ENCODE measurements around the gene GOPC. TPM values are rescaled to one million over a fixed set of nuclear protein-coding genes. Genes with fewer than 3 reads are reported as not detected.

GOPC gene
- total RNA-seq, 1 experiment from 2014 or later: 14.1 TPM

DNA sequence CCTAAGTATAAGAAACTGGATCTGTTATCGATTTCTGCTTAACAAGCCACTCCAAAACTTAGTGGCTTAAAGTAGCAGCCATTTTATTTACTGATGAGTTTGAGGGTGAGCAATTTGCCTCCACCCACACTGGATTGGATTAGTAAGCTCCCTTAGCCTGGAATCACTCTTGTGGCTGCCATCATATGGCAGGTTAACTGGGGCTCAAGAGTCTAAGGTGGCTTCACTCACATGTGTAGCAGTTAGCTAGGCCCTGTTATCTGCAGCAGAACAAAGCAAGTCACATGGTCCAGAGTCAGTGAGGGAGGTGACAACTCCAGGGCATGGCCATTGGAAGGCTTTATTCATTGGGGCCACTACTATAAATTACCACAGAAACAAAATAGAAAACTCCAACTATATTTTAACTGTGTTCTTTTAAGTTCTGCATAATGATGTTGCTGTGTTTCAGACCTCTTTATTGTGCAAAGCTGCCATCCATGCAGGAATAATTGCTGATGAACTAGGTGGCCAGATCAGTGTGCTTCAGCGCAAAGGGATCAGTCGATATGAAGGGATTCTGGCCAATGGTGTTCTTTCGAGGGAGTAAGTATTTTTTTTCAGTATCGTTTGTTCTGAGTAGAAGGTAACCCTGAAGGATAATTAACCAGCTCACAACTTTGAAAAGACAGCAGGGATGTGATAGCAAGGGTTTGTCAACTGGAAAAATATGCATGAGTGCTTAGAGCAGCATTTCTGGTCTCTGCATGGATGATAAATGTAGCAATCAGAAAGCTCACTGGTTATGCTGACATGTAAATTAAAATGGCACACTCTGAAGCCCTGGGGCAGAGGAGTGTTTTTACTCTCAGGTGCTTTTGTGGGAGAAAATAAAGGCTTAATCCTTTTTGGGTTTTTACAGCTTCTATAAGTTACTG is 70.2 kb downstream of the GOPC start:
- BruUV-seq (replicated peaks): no TSS peak
- CTCF ChIA-PET: interaction anchor here (0.6 kb wide), 1 partner anchor 134 kb away, joined by 3 read pairs; no protein-coding TSS in a partner anchor
- intact Hi-C loops (cut with micrococcal nuclease; ENCODE audit: unreplicated experiment): no loop called here

GRCh38 chr6:117531346-117531745 is 71.0 kb downstream of the GOPC start:
- ChIA-PET CTCF (interaction anchor here (0.6 kb wide), 1 partner anchor 133 kb away, joined by 3 read pairs; no protein-coding TSS in a partner anchor), POLR2A (ENCODE audit: unreplicated experiment) (no interaction called here)
- intact Hi-C loops (cut with micrococcal nuclease; ENCODE audit: unreplicated experiment): no loop called here
- no peaks in the 10 kb centered on the region for H3K79me2 ChIP-seq (ENCODE audit: low read depth)
- no peaks in the 10 kb centered on the region for H3K27me3 ChIP-seq (ENCODE audit: insufficient read depth, low read depth)
- no peaks in the 10 kb centered on the region for H3K9me3 ChIP-seq (ENCODE audit: insufficient read depth, low read depth)
- 0 out of 2 replicates have a peak, but pooled peaks cover 4% of the 10 kb centered on the region for H3K36me3 ChIP-seq (ENCODE audit: low read depth)
- H3K27ac ChIP-seq: no peak overlapping the region
- H3K9me2 ChIP-seq (ENCODE audit: insufficient read depth): 0 out of 2 replicates have a peak, but pooled peaks cover 3% of the 10 kb centered on the region
- H3F3A ChIP-seq (ENCODE audit: insufficient read depth, low read depth): peaks cover 5% of the 10 kb centered on the region; the same call in 1 of the 2 replicates
- no peak overlapping the region for H3K4me3 ChIP-seq
- no peak for DNase-seq
- H3K4me1 ChIP-seq (replicated peaks; ENCODE audit: insufficient read depth): peaks cover 16% of the 10 kb centered on the region
- no peak overlapping the region for H2AFZ ChIP-seq
- no TSS peak for BruUV-seq (replicated peaks)
- H3K4me2 ChIP-seq: no peak overlapping the region
- H4K20me1 ChIP-seq (ENCODE audit: insufficient read depth): no peaks in the 10 kb centered on the region
- TF ChIP-seq, protein P1, sequence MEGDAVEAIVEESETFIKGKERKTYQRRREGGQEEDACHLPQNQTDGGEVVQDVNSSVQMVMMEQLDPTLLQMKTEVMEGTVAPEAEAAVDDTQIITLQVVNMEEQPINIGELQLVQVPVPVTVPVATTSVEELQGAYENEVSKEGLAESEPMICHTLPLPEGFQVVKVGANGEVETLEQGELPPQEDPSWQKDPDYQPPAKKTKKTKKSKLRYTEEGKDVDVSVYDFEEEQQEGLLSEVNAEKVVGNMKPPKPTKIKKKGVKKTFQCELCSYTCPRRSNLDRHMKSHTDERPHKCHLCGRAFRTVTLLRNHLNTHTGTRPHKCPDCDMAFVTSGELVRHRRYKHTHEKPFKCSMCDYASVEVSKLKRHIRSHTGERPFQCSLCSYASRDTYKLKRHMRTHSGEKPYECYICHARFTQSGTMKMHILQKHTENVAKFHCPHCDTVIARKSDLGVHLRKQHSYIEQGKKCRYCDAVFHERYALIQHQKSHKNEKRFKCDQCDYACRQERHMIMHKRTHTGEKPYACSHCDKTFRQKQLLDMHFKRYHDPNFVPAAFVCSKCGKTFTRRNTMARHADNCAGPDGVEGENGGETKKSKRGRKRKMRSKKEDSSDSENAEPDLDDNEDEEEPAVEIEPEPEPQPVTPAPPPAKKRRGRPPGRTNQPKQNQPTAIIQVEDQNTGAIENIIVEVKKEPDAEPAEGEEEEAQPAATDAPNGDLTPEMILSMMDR (conservative IDR thresholded peaks at IDR 0.05): no peak
- TF ChIP-seq EZH2 (IDR thresholded peaks at IDR 0.05; ENCODE audit: low read depth): no peak

More for the DNA sequence above, 70.2 kb downstream of the GOPC start:
- Histone ChIP-seq H3K9me3 (ENCODE audit: insufficient read depth, low read depth) (no peaks in the 10 kb centered on the region), H3K79me2 (ENCODE audit: low read depth) (no peaks in the 10 kb centered on the region), H3K4me2 (no peak overlapping the region), H3K27me3 (ENCODE audit: insufficient read depth, low read depth) (no peaks in the 10 kb centered on the region), H3K4me3 (no peak overlapping the region), H3K9me2 (ENCODE audit: insufficient read depth) (0 out of 2 replicates have a peak, but pooled peaks cover 3% of the 10 kb centered on the region), H4K20me1 (ENCODE audit: insufficient read depth) (no peaks in the 10 kb centered on the region), H3K4me1 (replicated peaks; ENCODE audit: insufficient read depth) (peaks cover 23% of the 10 kb centered on the region), H3K27ac (no peak overlapping the region), H3F3A (ENCODE audit: insufficient read depth, low read depth) (peaks cover 5% of the 10 kb centered on the region), H3K36me3 (ENCODE audit: low read depth) (0 out of 2 replicates have a peak, but pooled peaks cover 4% of the 10 kb centered on the region), H2AFZ (no peak overlapping the region)
- TF ChIP-seq, protein P1 (conservative IDR thresholded peaks at IDR 0.05): no peak
- no peak for TF ChIP-seq EZH2 (IDR thresholded peaks at IDR 0.05; ENCODE audit: low read depth)
- no peak for DNase-seq
- POLR2A ChIA-PET (ENCODE audit: unreplicated experiment): no interaction called here

GRCh38 chr6:117530467-117531242 is 71.7 kb downstream of the GOPC start:
- ChIA-PET CTCF (no interaction called here), POLR2A (ENCODE audit: unreplicated experiment) (no interaction called here)
- Histone ChIP-seq H3K4me2 (no peak overlapping the region), H3K27me3 (ENCODE audit: insufficient read depth, low read depth) (no peaks in the 10 kb centered on the region), H2AFZ (no peak overlapping the region), H3K27ac (no peak overlapping the region), H3K4me1 (replicated peaks; ENCODE audit: insufficient read depth) (peaks cover 9% of the 10 kb centered on the region), H3K9me3 (ENCODE audit: insufficient read depth, low read depth) (no peaks in the 10 kb centered on the region), H3K36me3 (ENCODE audit: low read depth) (0 out of 2 replicates have a peak, but pooled peaks cover 4% of the 10 kb centered on the region), H3F3A (ENCODE audit: insufficient read depth, low read depth) (peaks cover 1% of the 10 kb centered on the region; the same call in 1 of the 2 replicates), H3K4me3 (no peak overlapping the region), H3K79me2 (ENCODE audit: low read depth) (no peaks in the 10 kb centered on the region), H3K9me2 (ENCODE audit: insufficient read depth) (0 out of 2 replicates have a peak, but pooled peaks cover under 1% of the 10 kb centered on the region), H4K20me1 (ENCODE audit: insufficient read depth) (no peaks in the 10 kb centered on the region)
- TF ChIP-seq EZH2 (IDR thresholded peaks at IDR 0.05; ENCODE audit: low read depth): no peak
- TF ChIP-seq, protein P1 (conservative IDR thresholded peaks at IDR 0.05): no peak
- intact Hi-C loops (cut with micrococcal nuclease; ENCODE audit: unreplicated experiment): no loop called here
- no TSS peak for BruUV-seq (replicated peaks)
- no peak for DNase-seq

Data from PC-9 (cell line).